HepG2 (cell line): ENCODE results near the gene BCAS3. TPM values are rescaled to one million over a fixed set of nuclear protein-coding genes. Genes with fewer than 3 reads are reported as not detected.

Experiments
- HOXD1 ChIP-seq: sonication (generic); formaldehyde crosslinking; IDR thresholded peaks from 2 replicates; pipeline ENCODE4 v1.5.0; 2020; ENCODE audit warnings: missing genetic modification reagents
- MEIS1 ChIP-seq: sonication (generic); formaldehyde crosslinking; IDR thresholded peaks from 2 replicates; pipeline ENCODE4 v1.9.0; 2021; ENCODE audit warnings: mild to moderate bottlenecking, missing genetic modification reagents, moderate library complexity, borderline replicate concordance
- PHF8 ChIP-seq: sonication (generic); formaldehyde crosslinking; IDR thresholded peaks from 2 replicates; pipeline ENCODE4 v1.5.0; 2020; ENCODE audit warnings: missing genetic modification reagents
- ZNF670 ChIP-seq: sonication (generic); formaldehyde crosslinking; IDR thresholded peaks from 2 replicates; pipeline ENCODE4 v1.8.0; 2022; ENCODE audit warnings: mild to moderate bottlenecking, missing genetic modification reagents, borderline replicate concordance
- polyA plus RNA-seq, 8 experiments: library from polyadenylated mRNA; depleted of rRNA in 3 of 8; stranded (reverse) in 7 of 8; unstranded in 1 of 8; fragments of >200 nt; fragmentation: Illumina TruSeq in 4 of 8; extraction: Trizol in 4 of 8; gene quantifications; 2 replicates each; pipeline versions ENCODE4 v1.2.1 to v1.2.3, GENCODE V29; 2011 to 2016; ENCODE audit warnings: low read depth in 4 of 8, missing spikeins in 1 of 8, mixed read lengths in 1 of 8; ENCODE audit not compliant: insufficient read depth in 1 of 8
- total RNA-seq, 5 experiments: library from RNA; depleted of rRNA; stranded (reverse); fragments of >200 nt; fragmentation: Illumina TruSeq; extraction: Trizol; gene quantifications; 2 replicates each; pipeline ENCODE4 v1.2.3, GENCODE V29; 2016; ENCODE audit warnings: low read depth in 1 of 5
- TF ChIP-seq, protein P1 (sequence below): sonication (generic); formaldehyde crosslinking; IDR thresholded peaks from 2 replicates; pipeline ENCODE4 v1.5.0; 2020; ENCODE audit warnings: mild to moderate bottlenecking, missing genetic modification reagents, borderline replicate concordance
- TF ChIP-seq, protein P2 (sequence below): sonication (generic); formaldehyde crosslinking; IDR thresholded peaks from 2 replicates; pipeline ENCODE4 v1.5.1; 2020; ENCODE audit warnings: mild to moderate bottlenecking, missing genetic modification reagents, moderate library complexity
- TF ChIP-seq, protein P3 (sequence below): sonication (generic); formaldehyde crosslinking; IDR thresholded peaks from 2 replicates; pipeline ENCODE4 v1.5.0; 2020; ENCODE audit warnings: mild to moderate bottlenecking, missing genetic modification reagents
- TF ChIP-seq, protein P4 (sequence below): sonication (generic); formaldehyde crosslinking; IDR thresholded peaks from 2 replicates; pipeline ENCODE4 v1.4.0; 2020; ENCODE audit warnings: missing genetic modification reagents
- TF ChIP-seq, protein P5 (sequence below): sonication (generic); formaldehyde crosslinking; IDR thresholded peaks from 2 replicates; pipeline ENCODE4 v1.9.0; 2021; ENCODE audit warnings: missing genetic modification reagents, borderline replicate concordance

BCAS3 gene
- total and polyA plus RNA-seq, 2 of the 13 experiments (the other 11 are each of a cell fraction or from before 2014, with no cell fraction given) = 10.7 to 11.2 TPM

DNA sequence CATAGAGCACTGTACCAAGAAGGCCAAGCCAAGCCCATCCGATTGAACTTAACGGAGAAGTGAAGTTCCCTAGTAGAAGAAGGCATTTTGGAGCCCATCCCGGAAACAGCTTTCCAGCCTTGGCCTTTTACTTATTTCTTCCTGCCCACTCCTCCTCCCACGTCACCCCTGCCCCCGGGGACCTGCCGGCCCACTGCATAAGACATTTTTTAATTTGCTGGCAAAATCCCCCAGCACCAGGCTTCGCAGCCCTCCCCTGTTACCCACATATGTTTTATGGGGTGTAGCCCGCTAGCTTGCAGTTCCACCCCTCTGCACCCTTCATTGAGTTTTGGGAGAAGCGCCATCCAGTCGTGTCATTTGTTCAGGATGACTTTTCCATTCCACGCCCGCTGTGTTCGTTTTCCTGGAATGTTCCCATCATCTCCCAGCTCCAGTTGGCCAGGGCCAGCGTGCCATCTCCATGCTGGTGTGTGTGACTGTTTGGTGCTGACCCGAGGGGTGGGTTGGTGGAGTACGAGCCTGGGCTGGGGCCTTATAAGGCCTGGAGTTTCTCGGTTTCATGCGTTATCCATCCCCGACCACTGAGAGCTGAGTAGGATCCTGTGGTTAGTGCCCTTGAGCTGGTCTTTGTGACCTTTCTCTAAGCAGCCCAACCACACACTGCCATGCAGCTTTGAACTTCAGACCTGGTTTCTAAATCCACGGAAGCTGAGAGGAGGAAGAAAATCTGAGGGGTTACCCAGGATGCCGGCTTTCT lies 702.0 kb downstream of the BCAS3 start (continued):
- TF ChIP-seq, protein P1, sequence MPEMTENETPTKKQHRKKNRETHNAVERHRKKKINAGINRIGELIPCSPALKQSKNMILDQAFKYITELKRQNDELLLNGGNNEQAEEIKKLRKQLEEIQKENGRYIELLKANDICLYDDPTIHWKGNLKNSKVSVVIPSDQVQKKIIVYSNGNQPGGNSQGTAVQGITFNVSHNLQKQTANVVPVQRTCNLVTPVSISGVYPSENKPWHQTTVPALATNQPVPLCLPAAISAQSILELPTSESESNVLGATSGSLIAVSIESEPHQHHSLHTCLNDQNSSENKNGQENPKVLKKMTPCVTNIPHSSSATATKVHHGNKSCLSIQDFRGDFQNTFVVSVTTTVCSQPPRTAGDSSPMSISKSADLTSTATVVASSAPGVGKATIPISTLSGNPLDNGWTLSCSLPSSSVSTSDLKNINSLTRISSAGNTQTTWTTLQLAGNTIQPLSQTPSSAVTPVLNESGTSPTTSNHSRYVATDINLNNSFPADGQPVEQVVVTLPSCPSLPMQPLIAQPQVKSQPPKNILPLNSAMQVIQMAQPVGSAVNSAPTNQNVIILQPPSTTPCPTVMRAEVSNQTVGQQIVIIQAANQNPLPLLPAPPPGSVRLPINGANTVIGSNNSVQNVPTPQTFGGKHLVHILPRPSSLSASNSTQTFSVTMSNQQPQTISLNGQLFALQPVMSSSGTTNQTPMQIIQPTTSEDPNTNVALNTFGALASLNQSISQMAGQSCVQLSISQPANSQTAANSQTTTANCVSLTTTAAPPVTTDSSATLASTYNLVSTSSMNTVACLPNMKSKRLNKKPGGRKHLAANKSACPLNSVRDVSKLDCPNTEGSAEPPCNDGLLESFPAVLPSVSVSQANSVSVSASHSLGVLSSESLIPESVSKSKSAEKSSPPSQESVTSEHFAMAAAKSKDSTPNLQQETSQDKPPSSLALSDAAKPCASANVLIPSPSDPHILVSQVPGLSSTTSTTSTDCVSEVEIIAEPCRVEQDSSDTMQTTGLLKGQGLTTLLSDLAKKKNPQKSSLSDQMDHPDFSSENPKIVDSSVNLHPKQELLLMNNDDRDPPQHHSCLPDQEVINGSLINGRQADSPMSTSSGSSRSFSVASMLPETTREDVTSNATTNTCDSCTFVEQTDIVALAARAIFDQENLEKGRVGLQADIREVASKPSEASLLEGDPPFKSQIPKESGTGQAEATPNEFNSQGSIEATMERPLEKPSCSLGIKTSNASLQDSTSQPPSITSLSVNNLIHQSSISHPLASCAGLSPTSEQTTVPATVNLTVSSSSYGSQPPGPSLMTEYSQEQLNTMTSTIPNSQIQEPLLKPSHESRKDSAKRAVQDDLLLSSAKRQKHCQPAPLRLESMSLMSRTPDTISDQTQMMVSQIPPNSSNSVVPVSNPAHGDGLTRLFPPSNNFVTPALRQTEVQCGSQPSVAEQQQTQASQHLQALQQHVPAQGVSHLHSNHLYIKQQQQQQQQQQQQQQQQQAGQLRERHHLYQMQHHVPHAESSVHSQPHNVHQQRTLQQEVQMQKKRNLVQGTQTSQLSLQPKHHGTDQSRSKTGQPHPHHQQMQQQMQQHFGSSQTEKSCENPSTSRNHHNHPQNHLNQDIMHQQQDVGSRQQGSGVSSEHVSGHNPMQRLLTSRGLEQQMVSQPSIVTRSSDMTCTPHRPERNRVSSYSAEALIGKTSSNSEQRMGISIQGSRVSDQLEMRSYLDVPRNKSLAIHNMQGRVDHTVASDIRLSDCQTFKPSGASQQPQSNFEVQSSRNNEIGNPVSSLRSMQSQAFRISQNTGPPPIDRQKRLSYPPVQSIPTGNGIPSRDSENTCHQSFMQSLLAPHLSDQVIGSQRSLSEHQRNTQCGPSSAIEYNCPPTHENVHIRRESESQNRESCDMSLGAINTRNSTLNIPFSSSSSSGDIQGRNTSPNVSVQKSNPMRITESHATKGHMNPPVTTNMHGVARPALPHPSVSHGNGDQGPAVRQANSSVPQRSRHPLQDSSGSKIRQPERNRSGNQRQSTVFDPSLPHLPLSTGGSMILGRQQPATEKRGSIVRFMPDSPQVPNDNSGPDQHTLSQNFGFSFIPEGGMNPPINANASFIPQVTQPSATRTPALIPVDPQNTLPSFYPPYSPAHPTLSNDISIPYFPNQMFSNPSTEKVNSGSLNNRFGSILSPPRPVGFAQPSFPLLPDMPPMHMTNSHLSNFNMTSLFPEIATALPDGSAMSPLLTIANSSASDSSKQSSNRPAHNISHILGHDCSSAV (CRISPR knock-in tag) = no peak
- TF ChIP-seq HOXD1 (CRISPR knock-in tag) (no peak), MEIS1 (CRISPR knock-in tag) (no peak), PHF8 (CRISPR knock-in tag) (peak; percentile 14; the same call in 1 of the 2 replicates), ZNF670 (CRISPR knock-in tag) (no peak)
- TF ChIP-seq, protein P2, sequence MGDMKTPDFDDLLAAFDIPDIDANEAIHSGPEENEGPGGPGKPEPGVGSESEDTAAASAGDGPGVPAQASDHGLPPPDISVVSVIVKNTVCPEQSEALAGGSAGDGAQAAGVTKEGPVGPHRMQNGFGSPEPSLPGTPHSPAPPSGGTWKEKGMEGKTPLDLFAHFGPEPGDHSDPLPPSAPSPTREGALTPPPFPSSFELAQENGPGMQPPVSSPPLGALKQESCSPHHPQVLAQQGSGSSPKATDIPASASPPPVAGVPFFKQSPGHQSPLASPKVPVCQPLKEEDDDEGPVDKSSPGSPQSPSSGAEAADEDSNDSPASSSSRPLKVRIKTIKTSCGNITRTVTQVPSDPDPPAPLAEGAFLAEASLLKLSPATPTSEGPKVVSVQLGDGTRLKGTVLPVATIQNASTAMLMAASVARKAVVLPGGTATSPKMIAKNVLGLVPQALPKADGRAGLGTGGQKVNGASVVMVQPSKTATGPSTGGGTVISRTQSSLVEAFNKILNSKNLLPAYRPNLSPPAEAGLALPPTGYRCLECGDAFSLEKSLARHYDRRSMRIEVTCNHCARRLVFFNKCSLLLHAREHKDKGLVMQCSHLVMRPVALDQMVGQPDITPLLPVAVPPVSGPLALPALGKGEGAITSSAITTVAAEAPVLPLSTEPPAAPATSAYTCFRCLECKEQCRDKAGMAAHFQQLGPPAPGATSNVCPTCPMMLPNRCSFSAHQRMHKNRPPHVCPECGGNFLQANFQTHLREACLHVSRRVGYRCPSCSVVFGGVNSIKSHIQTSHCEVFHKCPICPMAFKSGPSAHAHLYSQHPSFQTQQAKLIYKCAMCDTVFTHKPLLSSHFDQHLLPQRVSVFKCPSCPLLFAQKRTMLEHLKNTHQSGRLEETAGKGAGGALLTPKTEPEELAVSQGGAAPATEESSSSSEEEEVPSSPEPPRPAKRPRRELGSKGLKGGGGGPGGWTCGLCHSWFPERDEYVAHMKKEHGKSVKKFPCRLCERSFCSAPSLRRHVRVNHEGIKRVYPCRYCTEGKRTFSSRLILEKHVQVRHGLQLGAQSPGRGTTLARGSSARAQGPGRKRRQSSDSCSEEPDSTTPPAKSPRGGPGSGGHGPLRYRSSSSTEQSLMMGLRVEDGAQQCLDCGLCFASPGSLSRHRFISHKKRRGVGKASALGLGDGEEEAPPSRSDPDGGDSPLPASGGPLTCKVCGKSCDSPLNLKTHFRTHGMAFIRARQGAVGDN (CRISPR knock-in tag) = peak; percentile 52; the same call in 1 of the 2 replicates
- TF ChIP-seq, protein P3, sequence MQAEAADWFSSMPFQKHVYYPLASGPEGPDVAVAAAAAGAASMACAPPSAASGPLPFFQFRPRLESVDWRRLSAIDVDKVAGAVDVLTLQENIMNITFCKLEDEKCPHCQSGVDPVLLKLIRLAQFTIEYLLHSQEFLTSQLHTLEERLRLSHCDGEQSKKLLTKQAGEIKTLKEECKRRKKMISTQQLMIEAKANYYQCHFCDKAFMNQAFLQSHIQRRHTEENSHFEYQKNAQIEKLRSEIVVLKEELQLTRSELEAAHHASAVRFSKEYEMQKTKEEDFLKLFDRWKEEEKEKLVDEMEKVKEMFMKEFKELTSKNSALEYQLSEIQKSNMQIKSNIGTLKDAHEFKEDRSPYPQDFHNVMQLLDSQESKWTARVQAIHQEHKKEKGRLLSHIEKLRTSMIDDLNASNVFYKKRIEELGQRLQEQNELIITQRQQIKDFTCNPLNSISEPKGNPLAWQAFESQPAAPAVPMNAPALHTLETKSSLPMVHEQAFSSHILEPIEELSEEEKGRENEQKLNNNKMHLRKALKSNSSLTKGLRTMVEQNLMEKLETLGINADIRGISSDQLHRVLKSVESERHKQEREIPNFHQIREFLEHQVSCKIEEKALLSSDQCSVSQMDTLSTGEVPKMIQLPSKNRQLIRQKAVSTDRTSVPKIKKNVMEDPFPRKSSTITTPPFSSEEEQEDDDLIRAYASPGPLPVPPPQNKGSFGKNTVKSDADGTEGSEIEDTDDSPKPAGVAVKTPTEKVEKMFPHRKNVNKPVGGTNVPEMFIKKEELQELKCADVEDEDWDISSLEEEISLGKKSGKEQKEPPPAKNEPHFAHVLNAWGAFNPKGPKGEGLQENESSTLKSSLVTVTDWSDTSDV (CRISPR knock-in tag) = no peak
- TF ChIP-seq, protein P4, sequence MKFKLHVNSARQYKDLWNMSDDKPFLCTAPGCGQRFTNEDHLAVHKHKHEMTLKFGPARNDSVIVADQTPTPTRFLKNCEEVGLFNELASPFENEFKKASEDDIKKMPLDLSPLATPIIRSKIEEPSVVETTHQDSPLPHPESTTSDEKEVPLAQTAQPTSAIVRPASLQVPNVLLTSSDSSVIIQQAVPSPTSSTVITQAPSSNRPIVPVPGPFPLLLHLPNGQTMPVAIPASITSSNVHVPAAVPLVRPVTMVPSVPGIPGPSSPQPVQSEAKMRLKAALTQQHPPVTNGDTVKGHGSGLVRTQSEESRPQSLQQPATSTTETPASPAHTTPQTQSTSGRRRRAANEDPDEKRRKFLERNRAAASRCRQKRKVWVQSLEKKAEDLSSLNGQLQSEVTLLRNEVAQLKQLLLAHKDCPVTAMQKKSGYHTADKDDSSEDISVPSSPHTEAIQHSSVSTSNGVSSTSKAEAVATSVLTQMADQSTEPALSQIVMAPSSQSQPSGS (CRISPR knock-in tag) = no peak
- TF ChIP-seq, protein P5, sequence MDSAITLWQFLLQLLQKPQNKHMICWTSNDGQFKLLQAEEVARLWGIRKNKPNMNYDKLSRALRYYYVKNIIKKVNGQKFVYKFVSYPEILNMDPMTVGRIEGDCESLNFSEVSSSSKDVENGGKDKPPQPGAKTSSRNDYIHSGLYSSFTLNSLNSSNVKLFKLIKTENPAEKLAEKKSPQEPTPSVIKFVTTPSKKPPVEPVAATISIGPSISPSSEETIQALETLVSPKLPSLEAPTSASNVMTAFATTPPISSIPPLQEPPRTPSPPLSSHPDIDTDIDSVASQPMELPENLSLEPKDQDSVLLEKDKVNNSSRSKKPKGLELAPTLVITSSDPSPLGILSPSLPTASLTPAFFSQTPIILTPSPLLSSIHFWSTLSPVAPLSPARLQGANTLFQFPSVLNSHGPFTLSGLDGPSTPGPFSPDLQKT (CRISPR knock-in tag) = no peak
